ENCODE measurements around the gene SOX15.

Gene SOX15

GRCh38 chr17:7572588-7573323, 17.1 kb downstream of the SOX15 start:
- Histone ChIP-seq H3K27me3 (ENCODE audit: insufficient read depth, low read length, poor library complexity) (no peaks in the 10 kb centered on the region), H3K4me1 (ENCODE audit: insufficient read depth, low read length) (peaks cover 63% of the 10 kb centered on the region), H4K20me1 (ENCODE audit: insufficient read depth, low read length) (peaks cover 48% of the 10 kb centered on the region), H3K79me2 (ENCODE audit: insufficient read depth, low read length) (peaks cover 76% of the 10 kb centered on the region), H3K36me3 (ENCODE audit: insufficient read depth, low read length) (peaks cover 82% of the 10 kb centered on the region), H3K27ac (ENCODE audit: low read length) (peak overlapping the region; percentile 97), H3K9ac (ENCODE audit: low read depth, low read length) (peak overlapping the region; percentile 99), H2AFZ (ENCODE audit: low read depth, low read length) (no peak overlapping the region), H3K9me3 (ENCODE audit: insufficient read depth, low read length, severe bottlenecking) (no peaks in the 10 kb centered on the region), H3K4me3 (ENCODE audit: low read depth in 1 of 2, low read length in 2 of 2) (peak overlapping the region; percentile 70), H3K4me2 (ENCODE audit: insufficient read depth, low read length) (peak overlapping the region; percentile 84)
- no peak for TF ChIP-seq EZH2 (IDR thresholded peaks at IDR 0.05; ENCODE audit: borderline replicate concordance, low read depth, low read length, severe bottlenecking)
- no peak for TF ChIP-seq CTCF (IDR thresholded peaks at IDR 0.05; ENCODE audit: borderline replicate concordance, extremely low read depth, low read length, poor library complexity, severe bottlenecking)
- DNase-seq: peak; percentile 100
- no peak for ATAC-seq (ENCODE audit: insufficient read depth, low read depth)

GRCh38 chr17:7572338-7572587, 17.6 kb downstream of the SOX15 start:
- H4K20me1 ChIP-seq (ENCODE audit: insufficient read depth, low read length): peaks cover 43% of the 10 kb centered on the region
- peaks cover 76% of the 10 kb centered on the region for H3K79me2 ChIP-seq (ENCODE audit: insufficient read depth, low read length)
- peak; percentile 88 for ATAC-seq (ENCODE audit: insufficient read depth, low read depth)
- TF ChIP-seq CTCF (IDR thresholded peaks at IDR 0.05; ENCODE audit: borderline replicate concordance, extremely low read depth, low read length, poor library complexity, severe bottlenecking) (no peak), EZH2 (IDR thresholded peaks at IDR 0.05; ENCODE audit: borderline replicate concordance, low read depth, low read length, severe bottlenecking) (no peak)
- no peaks in the 10 kb centered on the region for H3K27me3 ChIP-seq (ENCODE audit: insufficient read depth, low read length, poor library complexity)
- H3K4me2 ChIP-seq (ENCODE audit: insufficient read depth, low read length): peak overlapping the region; percentile 78
- DNase-seq: no peak
- peak overlapping the region; percentile 34 to 64; a peak in 3 of 4 replicates for H3K4me3 ChIP-seq (ENCODE audit: low read depth in 1 of 2, low read length in 2 of 2)
- H3K27ac ChIP-seq (ENCODE audit: low read length): peak overlapping the region; percentile 82
- peak overlapping the region; percentile 64 for H2AFZ ChIP-seq (ENCODE audit: low read depth, low read length)
- peak overlapping the region; percentile 64 for H3K9ac ChIP-seq (ENCODE audit: low read depth, low read length)
- peaks cover 60% of the 10 kb centered on the region for H3K4me1 ChIP-seq (ENCODE audit: insufficient read depth, low read length)
- H3K36me3 ChIP-seq (ENCODE audit: insufficient read depth, low read length): peaks cover 82% of the 10 kb centered on the region
- H3K9me3 ChIP-seq (ENCODE audit: insufficient read depth, low read length, severe bottlenecking): no peaks in the 10 kb centered on the region

- H3K9me3 ChIP-seq (ENCODE audit: insufficient read depth, low read length, severe bottlenecking): no peaks in the 10 kb centered on the region
- H3K36me3 ChIP-seq (ENCODE audit: insufficient read depth, low read length): peaks cover 79% of the 10 kb centered on the region
- H3K27me3 ChIP-seq (ENCODE audit: insufficient read depth, low read length, poor library complexity): no peaks in the 10 kb centered on the region
- no peak overlapping the region for H3K4me2 ChIP-seq (ENCODE audit: insufficient read depth, low read length)
- no peak overlapping the region for H3K4me3 ChIP-seq (ENCODE audit: low read depth in 1 of 2, low read length in 2 of 2)
- H3K27ac ChIP-seq (ENCODE audit: low read length): no peak overlapping the region
- peaks cover 46% of the 10 kb centered on the region for H3K4me1 ChIP-seq (ENCODE audit: insufficient read depth, low read length)
- no peak for DNase-seq
- peaks cover 27% of the 10 kb centered on the region for H4K20me1 ChIP-seq (ENCODE audit: insufficient read depth, low read length)
- no peak for ATAC-seq (ENCODE audit: insufficient read depth, low read depth)
- no peak for TF ChIP-seq EZH2 (IDR thresholded peaks at IDR 0.05; ENCODE audit: borderline replicate concordance, low read depth, low read length, severe bottlenecking)
- TF ChIP-seq CTCF (IDR thresholded peaks at IDR 0.05; ENCODE audit: borderline replicate concordance, extremely low read depth, low read length, poor library complexity, severe bottlenecking): no peak
- H3K9ac ChIP-seq (ENCODE audit: low read depth, low read length): no peak overlapping the region
- peaks cover 74% of the 10 kb centered on the region for H3K79me2 ChIP-seq (ENCODE audit: insufficient read depth, low read length)
- no peak overlapping the region for H2AFZ ChIP-seq (ENCODE audit: low read depth, low read length)
Measured at GRCh38 chr17:7570351-7570750, 19.5 kb downstream of the SOX15 start.

Data from DND-41 (cell line).